Measurements from ENCODE around the gene PTPRS. TPM values are rescaled to one million over a fixed set of nuclear protein-coding genes. Genes with fewer than 3 reads are reported as not detected.

Gene PTPRS
- total RNA-seq, 1 donor from 2014 or later = 125 TPM

DNA sequence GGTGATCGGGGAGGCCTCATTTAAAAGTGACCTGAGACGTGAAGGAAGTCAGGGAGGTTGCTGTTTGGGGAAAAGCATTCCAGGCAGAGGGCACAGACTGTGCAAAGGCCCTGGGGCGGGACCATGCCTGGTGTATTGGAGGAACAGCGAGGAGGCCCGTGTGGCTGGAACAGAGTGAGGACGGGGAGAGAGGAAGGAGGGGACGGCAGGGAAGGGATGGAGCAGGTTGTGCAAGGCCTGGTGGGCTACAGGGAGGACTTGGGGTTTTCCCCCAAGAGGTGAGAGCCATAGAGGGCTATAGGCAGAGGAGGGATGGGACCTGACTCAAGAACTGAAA, 17.2 kb downstream of the PTPRS start:
- Mint-ChIP-seq H3K4me3 (ENCODE audit: unreplicated experiment) (no peak overlapping the region), H3K4me1 (ENCODE audit: low read depth, unreplicated experiment) (no peaks in the 10 kb centered on the region), H3K27me3 (ENCODE audit: low read depth, unreplicated experiment) (peaks cover 7% of the 10 kb centered on the region), H3K27ac (ENCODE audit: unreplicated experiment) (no peak overlapping the region), H3K36me3 (ENCODE audit: low read depth, unreplicated experiment) (peaks cover 15% of the 10 kb centered on the region), H3K9me3 (ENCODE audit: unreplicated experiment) (peaks cover 6% of the 10 kb centered on the region)
- H3K36me3 ChIP-seq (ENCODE audit: insufficient read depth, low read length) = no peaks in the 10 kb centered on the region
- H3K9me3 ChIP-seq (ENCODE audit: insufficient read depth, low read depth, low read length) = no peaks in the 10 kb centered on the region
- no peaks in the 10 kb centered on the region for H3K27me3 ChIP-seq (ENCODE audit: insufficient read depth, low read length)
- TF ChIP-seq EZH2 (IDR thresholded peaks at IDR 0.05; ENCODE audit: insufficient read depth, low read length) = no peak
- TF ChIP-seq, protein P1, sequence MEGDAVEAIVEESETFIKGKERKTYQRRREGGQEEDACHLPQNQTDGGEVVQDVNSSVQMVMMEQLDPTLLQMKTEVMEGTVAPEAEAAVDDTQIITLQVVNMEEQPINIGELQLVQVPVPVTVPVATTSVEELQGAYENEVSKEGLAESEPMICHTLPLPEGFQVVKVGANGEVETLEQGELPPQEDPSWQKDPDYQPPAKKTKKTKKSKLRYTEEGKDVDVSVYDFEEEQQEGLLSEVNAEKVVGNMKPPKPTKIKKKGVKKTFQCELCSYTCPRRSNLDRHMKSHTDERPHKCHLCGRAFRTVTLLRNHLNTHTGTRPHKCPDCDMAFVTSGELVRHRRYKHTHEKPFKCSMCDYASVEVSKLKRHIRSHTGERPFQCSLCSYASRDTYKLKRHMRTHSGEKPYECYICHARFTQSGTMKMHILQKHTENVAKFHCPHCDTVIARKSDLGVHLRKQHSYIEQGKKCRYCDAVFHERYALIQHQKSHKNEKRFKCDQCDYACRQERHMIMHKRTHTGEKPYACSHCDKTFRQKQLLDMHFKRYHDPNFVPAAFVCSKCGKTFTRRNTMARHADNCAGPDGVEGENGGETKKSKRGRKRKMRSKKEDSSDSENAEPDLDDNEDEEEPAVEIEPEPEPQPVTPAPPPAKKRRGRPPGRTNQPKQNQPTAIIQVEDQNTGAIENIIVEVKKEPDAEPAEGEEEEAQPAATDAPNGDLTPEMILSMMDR (IDR thresholded peaks at IDR 0.05; ENCODE audit: insufficient read depth, low read depth, low read length) = no peak
- no peaks in the 10 kb centered on the region for H3K4me1 ChIP-seq (ENCODE audit: insufficient read depth, low read length)
- no peak overlapping the region for H2AFZ ChIP-seq (ENCODE audit: low read depth, low read length)
- DNase-seq (ENCODE audit: low read depth) = no peak
- FAIRE-seq = no peak
- H3K4me3 ChIP-seq (ENCODE audit: insufficient read depth, low read depth, low read length) = no peak overlapping the region
- peaks cover 32% of the 10 kb centered on the region for H3K79me2 ChIP-seq (ENCODE audit: insufficient read depth, low read length)
- no peak overlapping the region for H3K27ac ChIP-seq (ENCODE audit: low read depth, low read length)
- H3K9ac ChIP-seq (ENCODE audit: low read length) = no peak overlapping the region
- peaks cover 88% of the 10 kb centered on the region for H4K20me1 ChIP-seq (ENCODE audit: insufficient read depth, low read length)
- H3K4me2 ChIP-seq (ENCODE audit: low read length) = no peak overlapping the region

DNA sequence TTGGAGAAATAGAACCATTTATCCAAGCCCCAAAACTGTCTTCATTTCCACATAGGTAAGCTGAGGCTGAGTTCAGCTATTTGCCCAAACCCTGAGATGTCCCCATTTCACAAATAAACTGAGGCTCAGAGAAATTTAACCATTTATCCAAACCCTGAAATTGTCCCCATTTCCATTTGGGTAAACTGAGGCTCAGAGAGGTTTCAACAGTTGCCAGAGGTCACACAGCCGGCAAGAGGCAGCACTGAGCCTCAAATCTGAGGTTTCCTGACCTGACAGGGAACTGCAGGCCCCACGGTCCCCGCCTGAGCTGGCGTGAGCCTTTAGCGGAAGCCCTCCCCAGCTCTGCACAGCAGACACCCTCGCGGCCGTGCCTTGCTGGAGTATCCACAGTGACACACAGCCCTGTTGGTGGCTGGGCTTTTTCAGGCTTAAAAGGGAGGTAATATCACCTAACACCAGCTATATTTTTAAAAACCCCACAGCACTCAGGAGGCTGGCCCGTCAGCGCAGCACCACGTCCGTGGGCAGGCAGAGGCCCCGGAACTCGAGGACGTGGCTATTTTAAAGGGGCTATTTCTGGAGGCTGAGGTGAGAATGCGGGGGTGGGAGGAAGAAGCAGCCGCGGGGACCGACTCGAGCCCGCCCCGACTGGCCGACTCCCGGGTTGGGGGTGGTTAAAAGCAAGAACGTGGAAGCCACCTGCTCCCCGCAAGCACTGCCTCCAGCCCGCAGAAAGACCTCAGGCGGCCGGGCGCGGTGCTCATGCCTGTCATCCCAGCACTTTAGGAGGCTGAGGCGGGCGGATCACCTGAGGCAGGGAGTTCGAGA, 18.5 kb downstream of the PTPRS start:
- Histone ChIP-seq H3K9me3 (ENCODE audit: insufficient read depth, low read depth, low read length) (no peaks in the 10 kb centered on the region), H3K27me3 (ENCODE audit: insufficient read depth, low read length) (no peaks in the 10 kb centered on the region), H3K79me2 (ENCODE audit: insufficient read depth, low read length) (peaks cover 32% of the 10 kb centered on the region), H3K27ac (ENCODE audit: low read depth, low read length) (no peak overlapping the region), H2AFZ (ENCODE audit: low read depth, low read length) (no peak overlapping the region), H4K20me1 (ENCODE audit: insufficient read depth, low read length) (peaks cover 91% of the 10 kb centered on the region), H3K36me3 (ENCODE audit: insufficient read depth, low read length) (no peaks in the 10 kb centered on the region), H3K9ac (ENCODE audit: low read length) (no peak overlapping the region), H3K4me2 (ENCODE audit: low read length) (peak overlapping the region; percentile 10), H3K4me1 (ENCODE audit: insufficient read depth, low read length) (no peaks in the 10 kb centered on the region), H3K4me3 (ENCODE audit: insufficient read depth, low read depth, low read length) (no peak overlapping the region)
- DNase-seq (ENCODE audit: low read depth) (no peak), FAIRE-seq (no peak)
- TF ChIP-seq, protein P1 (IDR thresholded peaks at IDR 0.05; ENCODE audit: insufficient read depth, low read depth, low read length) = no peak
- TF ChIP-seq EZH2 (IDR thresholded peaks at IDR 0.05; ENCODE audit: insufficient read depth, low read length) = no peak
- H3K9me3 Mint-ChIP-seq (ENCODE audit: unreplicated experiment) = peaks cover 6% of the 10 kb centered on the region
- peaks cover 13% of the 10 kb centered on the region for H3K36me3 Mint-ChIP-seq (ENCODE audit: low read depth, unreplicated experiment)
- peaks cover 3% of the 10 kb centered on the region for H3K27me3 Mint-ChIP-seq (ENCODE audit: low read depth, unreplicated experiment)
- no peak overlapping the region for H3K27ac Mint-ChIP-seq (ENCODE audit: unreplicated experiment)
- no peak overlapping the region for H3K4me3 Mint-ChIP-seq (ENCODE audit: unreplicated experiment)
- no peaks in the 10 kb centered on the region for H3K4me1 Mint-ChIP-seq (ENCODE audit: low read depth, unreplicated experiment)

DNA sequence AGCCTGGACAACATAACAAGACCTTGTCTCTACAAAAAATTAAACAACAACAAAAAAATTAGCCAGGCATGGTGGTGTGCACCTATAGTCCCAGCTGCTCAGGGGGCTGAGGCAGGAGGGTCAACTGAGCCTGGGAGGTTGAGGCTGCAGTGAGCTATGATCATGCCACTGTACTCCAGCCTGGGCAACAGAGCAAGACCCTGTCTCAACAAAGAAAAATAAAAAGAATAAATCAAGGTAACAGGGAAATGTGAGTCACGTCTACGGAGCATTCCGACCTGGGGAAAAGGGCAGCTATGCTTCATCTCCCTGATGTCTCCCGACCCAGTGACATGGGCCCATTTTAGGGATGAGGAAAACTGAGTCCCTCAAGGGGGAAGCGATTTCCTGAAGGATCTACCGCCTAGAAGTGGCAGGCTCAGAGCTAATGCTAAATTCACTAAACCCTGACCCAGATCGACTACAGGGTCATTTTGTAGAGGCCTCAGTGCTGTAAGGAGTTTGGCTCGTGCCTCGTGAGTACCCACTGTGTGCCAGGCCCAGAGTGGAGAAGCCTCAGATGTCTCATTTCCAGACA, 19.5 kb downstream of the PTPRS start:
- no peak overlapping the region for H2AFZ ChIP-seq (ENCODE audit: low read depth, low read length)
- H3K4me3 Mint-ChIP-seq (ENCODE audit: unreplicated experiment) = no peak overlapping the region
- no peaks in the 10 kb centered on the region for H3K9me3 ChIP-seq (ENCODE audit: insufficient read depth, low read depth, low read length)
- peaks cover 12% of the 10 kb centered on the region for H3K36me3 Mint-ChIP-seq (ENCODE audit: low read depth, unreplicated experiment)
- peaks cover 2% of the 10 kb centered on the region for H3K27me3 Mint-ChIP-seq (ENCODE audit: low read depth, unreplicated experiment)
- H3K4me2 ChIP-seq (ENCODE audit: low read length) = no peak overlapping the region
- H3K9ac ChIP-seq (ENCODE audit: low read length) = no peak overlapping the region
- FAIRE-seq (no peak), DNase-seq (ENCODE audit: low read depth) (no peak)
- H3K27ac Mint-ChIP-seq (ENCODE audit: unreplicated experiment) = no peak overlapping the region
- no peaks in the 10 kb centered on the region for H3K27me3 ChIP-seq (ENCODE audit: insufficient read depth, low read length)
- H3K4me3 ChIP-seq (ENCODE audit: insufficient read depth, low read depth, low read length) = no peak overlapping the region
- H3K4me1 Mint-ChIP-seq (ENCODE audit: low read depth, unreplicated experiment) = no peaks in the 10 kb centered on the region
- TF ChIP-seq, protein P1 (IDR thresholded peaks at IDR 0.05; ENCODE audit: insufficient read depth, low read depth, low read length) = no peak
- TF ChIP-seq EZH2 (IDR thresholded peaks at IDR 0.05; ENCODE audit: insufficient read depth, low read length) = no peak
- H3K9me3 Mint-ChIP-seq (ENCODE audit: unreplicated experiment) = peaks cover 6% of the 10 kb centered on the region
- H3K4me1 ChIP-seq (ENCODE audit: insufficient read depth, low read length) = no peaks in the 10 kb centered on the region
- H3K79me2 ChIP-seq (ENCODE audit: insufficient read depth, low read length) = peaks cover 32% of the 10 kb centered on the region
- H3K36me3 ChIP-seq (ENCODE audit: insufficient read depth, low read length) = no peaks in the 10 kb centered on the region
- H4K20me1 ChIP-seq (ENCODE audit: insufficient read depth, low read length) = peaks cover 91% of the 10 kb centered on the region
- H3K27ac ChIP-seq (ENCODE audit: low read depth, low read length) = no peak overlapping the region
